CD4-positive, alpha-beta T cell (primary cell): ENCODE measurements around the gene IL17RE. TPM values are rescaled to one million over a fixed set of nuclear protein-coding genes. Genes with fewer than 3 reads are reported as not detected.
A peak's percentile ranks its signal among the peaks of the same experiment; 100 is the strongest.

Experiments used
- ATAC-seq: fragments of 200-7000 bp; cut with Tn5 transposase; one replicate; pipeline ENCODE4 v1.10.0; 2022; ENCODE audit warnings: mild to moderate bottlenecking; ENCODE audit not compliant: poor library complexity
- CTCF ChIA-PET: fragments of 350-600 bp; sonication (Branson Sonifier 250); formaldehyde crosslinking; loops from one replicate; lab custom pipeline; 2021; ENCODE audit warnings: antibody characterized with exemption, inconsistent platforms; lab: Charles Lee
- POLR2A ChIA-PET: fragments of 350-600 bp; sonication (Branson Sonifier 250); formaldehyde crosslinking; loops from one replicate; lab custom pipeline; 2021; ENCODE audit warnings: antibody characterized with exemption, inconsistent platforms; lab: Charles Lee
- DNase-seq, 14 experiments: peaks; one replicate each; pipeline ENCODE4 v3.0.0-alpha.2; 2013 to 2020; ENCODE audit warnings: mixed read lengths in 2 of 14
- H3K27ac ChIP-seq, 2 donors: one replicate each; pipeline versions ENCODE4 v1.5.1 to v1.7.0; 2013; ENCODE audit warnings: low read length in 2 of 2, low read depth in 1 of 2, mild to moderate bottlenecking in 1 of 2
- H3K27me3 ChIP-seq, 2 experiments: 1 replicate in 1 of 2; 2 replicates in 1 of 2; pipeline versions ENCODE4 v1.6.1 to v1.7.0; 2013; ENCODE audit warnings: low read length in 2 of 2, control low read depth in 1 of 2, mild to moderate bottlenecking in 1 of 2, moderate library complexity in 1 of 2; ENCODE audit not compliant: insufficient read depth in 2 of 2, control insufficient read depth in 1 of 2
- H3K36me3 ChIP-seq: one replicate; pipeline ENCODE4 v1.6.1; 2013; ENCODE audit warnings: low read length, control low read depth; ENCODE audit not compliant: insufficient read depth
- H3K4me1 ChIP-seq: one replicate; pipeline ENCODE4 v1.6.1; 2013; ENCODE audit warnings: low read length, control low read depth; ENCODE audit not compliant: insufficient read depth
- H3K4me3 ChIP-seq: one replicate; pipeline ENCODE4 v1.5.1; 2013; ENCODE audit warnings: mild to moderate bottlenecking, low read length, moderate library complexity
- H3K9me3 ChIP-seq, 2 experiments: 1 replicate in 1 of 2; 2 replicates in 1 of 2; pipeline versions ENCODE4 v1.6.1 to v1.7.0; 2013; ENCODE audit warnings: low read length in 2 of 2, mild to moderate bottlenecking in 2 of 2, control low read depth in 1 of 2, moderate library complexity in 1 of 2; ENCODE audit not compliant: control insufficient read depth in 1 of 2, insufficient read depth in 1 of 2
- H3K27ac Mint-ChIP-seq: one replicate; pipeline ENCODE4 v1.8.0; 2020; ENCODE audit warnings: mixed read lengths
- H3K27me3 Mint-ChIP-seq: one replicate; pipeline ENCODE4 v1.8.0; 2021; ENCODE audit warnings: mixed read lengths
- H3K36me3 Mint-ChIP-seq: one replicate; pipeline ENCODE4 v1.8.0; 2021; ENCODE audit warnings: low read depth, mixed read lengths
- H3K4me1 Mint-ChIP-seq: one replicate; pipeline ENCODE4 v1.8.0; 2021; ENCODE audit warnings: low read depth, mixed read lengths
- H3K4me3 Mint-ChIP-seq: one replicate; pipeline ENCODE4 v1.8.0; 2020; ENCODE audit warnings: mild to moderate bottlenecking, mixed read lengths
- H3K9me3 Mint-ChIP-seq: one replicate; pipeline ENCODE4 v1.8.0; 2020; ENCODE audit warnings: mixed read lengths
- intact Hi-C, 2 experiments: fragments of 100-400 bp; cut with DNase I in 1 of 2; cut with micrococcal nuclease in 1 of 2; formaldehyde crosslinking; loops; one replicate each; pipeline versions ENCODE4 v1.15.1 to v1.9.0; 2023 to 2025; cut with DNase I, micrococcal nuclease
- total RNA-seq, 174 experiments: library from RNA in 2 of 174; stranded (reverse) in 2 of 174; gene quantifications; one replicate each; pipeline ENCODE4 v1.2.3 and lab custom pipeline; 2021 to 2026
- TF ChIP-seq, protein P1 (sequence below): fragments of 200-600 bp; IDR thresholded peaks from one replicate; pipeline ENCODE4 v1.8.0; 2022; ENCODE audit warnings: antibody characterized with exemption, mild to moderate bottlenecking

IL17RE gene
- total RNA-seq, 2 experiments from 2014 or later, result 1.4 to 1.6 TPM

DNA sequence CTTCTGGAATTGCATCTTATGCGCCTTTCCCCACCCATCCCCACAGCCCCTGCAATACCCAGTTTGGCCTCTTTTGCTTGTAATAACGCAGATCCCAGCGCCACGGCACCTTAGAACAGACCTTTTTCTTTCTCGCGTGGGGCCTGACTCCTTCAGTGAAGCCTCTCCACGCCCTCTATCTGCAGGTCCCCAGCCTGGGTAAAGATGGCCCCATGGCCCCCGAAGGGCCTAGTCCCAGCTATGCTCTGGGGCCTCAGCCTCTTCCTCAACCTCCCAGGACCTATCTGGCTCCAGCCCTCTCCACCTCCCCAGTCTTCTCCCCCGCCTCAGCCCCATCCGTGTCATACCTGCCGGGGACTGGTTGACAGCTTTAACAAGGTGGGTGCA lies 31.6 kb downstream of the IL17RE start:
- ChIA-PET POLR2A (interaction anchor here (1.3 to 5.1 kb wide), 17 partner anchors 8 to 538 kb away, joined by 4 to 98 read pairs (median 18); partner anchors contain the start of genes EMC3, IL17RC, JAGN1 and MTMR14), CTCF (interaction anchor here (1.9 to 2.6 kb wide), 4 partner anchors 17 to 53 kb away, joined by 4 to 18 read pairs (median 13); partner anchors contain the start of genes EMC3, JAGN1 and PRRT3)
- H3K4me3 ChIP-seq, result peak overlapping the region; percentile 65
- Mint-ChIP-seq H3K4me3 (peak overlapping the region; percentile 99), H3K36me3 (peaks cover 37% of the 10 kb centered on the region), H3K27ac (peak overlapping the region; percentile 99), H3K27me3 (no peaks in the 10 kb centered on the region), H3K9me3 (no peaks in the 10 kb centered on the region), H3K4me1 (peaks cover 65% of the 10 kb centered on the region)
- ATAC-seq (peak; percentile 24), DNase-seq (peak in 10 of 14 experiments; percentile 20 to 78 (median 34))
- H3K4me1 ChIP-seq, result peaks cover 45% of the 10 kb centered on the region
- peaks cover 27% of the 10 kb centered on the region for H3K36me3 ChIP-seq
- H3K9me3 ChIP-seq, result no peaks in the 10 kb centered on the region
- H3K27me3 ChIP-seq, result no peaks in the 10 kb centered on the region
- TF ChIP-seq, protein P1, sequence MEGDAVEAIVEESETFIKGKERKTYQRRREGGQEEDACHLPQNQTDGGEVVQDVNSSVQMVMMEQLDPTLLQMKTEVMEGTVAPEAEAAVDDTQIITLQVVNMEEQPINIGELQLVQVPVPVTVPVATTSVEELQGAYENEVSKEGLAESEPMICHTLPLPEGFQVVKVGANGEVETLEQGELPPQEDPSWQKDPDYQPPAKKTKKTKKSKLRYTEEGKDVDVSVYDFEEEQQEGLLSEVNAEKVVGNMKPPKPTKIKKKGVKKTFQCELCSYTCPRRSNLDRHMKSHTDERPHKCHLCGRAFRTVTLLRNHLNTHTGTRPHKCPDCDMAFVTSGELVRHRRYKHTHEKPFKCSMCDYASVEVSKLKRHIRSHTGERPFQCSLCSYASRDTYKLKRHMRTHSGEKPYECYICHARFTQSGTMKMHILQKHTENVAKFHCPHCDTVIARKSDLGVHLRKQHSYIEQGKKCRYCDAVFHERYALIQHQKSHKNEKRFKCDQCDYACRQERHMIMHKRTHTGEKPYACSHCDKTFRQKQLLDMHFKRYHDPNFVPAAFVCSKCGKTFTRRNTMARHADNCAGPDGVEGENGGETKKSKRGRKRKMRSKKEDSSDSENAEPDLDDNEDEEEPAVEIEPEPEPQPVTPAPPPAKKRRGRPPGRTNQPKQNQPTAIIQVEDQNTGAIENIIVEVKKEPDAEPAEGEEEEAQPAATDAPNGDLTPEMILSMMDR, result no peak
- peak overlapping the region; percentile 90 to 91 for H3K27ac ChIP-seq
- intact Hi-C loops, result loop anchor here (2.0 to 10.0 kb wide), 7 partner anchors 53 to 537 kb away; partner anchors contain the start of genes EMC3 (in 1 of the 2), RPUSD3 (in 1 of the 2), SEC13 (in 1 of the 2) and SETD5 (in 1 of the 2)

DNA sequence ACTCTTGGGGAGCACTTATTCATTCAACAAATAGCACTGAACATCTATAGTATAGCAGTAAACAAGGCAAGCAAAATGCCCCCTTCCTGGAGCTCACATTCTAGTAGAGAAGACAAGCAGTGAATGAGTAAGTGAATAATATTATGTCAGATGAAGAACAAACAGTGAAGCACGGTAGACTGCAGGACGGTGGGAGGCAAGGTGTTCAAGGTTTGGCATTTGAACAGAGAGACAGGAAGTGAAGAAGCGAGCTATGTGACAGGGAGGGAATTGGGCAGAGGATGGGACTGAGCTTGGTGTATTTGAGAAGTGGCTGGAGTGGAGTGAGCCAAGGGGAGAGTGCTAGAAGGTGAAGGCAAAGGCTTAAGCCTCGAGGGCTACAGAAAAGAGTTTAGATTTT lies 32.3 kb downstream of the IL17RE start:
- TF ChIP-seq, protein P1, result no peak
- CTCF ChIA-PET, result interaction anchor here (1.9 kb wide), 1 partner anchor 17 kb away, joined by 4 read pairs; the partner anchor contains the start of gene PRRT3
- H3K9me3 Mint-ChIP-seq, result no peaks in the 10 kb centered on the region
- POLR2A ChIA-PET, result interaction anchor here (0.7 to 5.1 kb wide), 5 partner anchors 12 to 53 kb away, joined by 3 to 86 read pairs (median 18); partner anchors contain the start of genes JAGN1 and PRRT3
- peaks cover 65% of the 10 kb centered on the region for H3K4me1 Mint-ChIP-seq
- DNase-seq (no peak), ATAC-seq (no peak)
- peaks cover 37% of the 10 kb centered on the region for H3K36me3 Mint-ChIP-seq
- peaks cover 27% of the 10 kb centered on the region for H3K36me3 ChIP-seq
- no peaks in the 10 kb centered on the region for H3K9me3 ChIP-seq
- H3K4me3 ChIP-seq, result no peak overlapping the region
- intact Hi-C loops, result loop anchor here (2.0 to 10.0 kb wide), 7 partner anchors 52 to 538 kb away; partner anchors contain the start of genes EMC3 (in 1 of the 2), RPUSD3 (in 1 of the 2), SEC13 (in 1 of the 2) and SETD5 (in 1 of the 2)
- no peak overlapping the region for H3K27ac ChIP-seq
- no peaks in the 10 kb centered on the region for H3K27me3 Mint-ChIP-seq
- no peaks in the 10 kb centered on the region for H3K27me3 ChIP-seq
- H3K4me1 ChIP-seq, result peaks cover 45% of the 10 kb centered on the region
- H3K27ac Mint-ChIP-seq, result peak overlapping the region; percentile 99
- H3K4me3 Mint-ChIP-seq, result peak overlapping the region; percentile 99

- no peak overlapping the region for H3K27ac ChIP-seq
- peak overlapping the region; percentile 99 for H3K27ac Mint-ChIP-seq
- ATAC-seq (no peak), DNase-seq (no peak)
- H3K9me3 Mint-ChIP-seq, result no peaks in the 10 kb centered on the region
- intact Hi-C loops, result loop anchor here (2.0 to 10.0 kb wide), 3 partner anchors 51 to 349 kb away; partner anchors contain the start of genes EMC3 (in 1 of the 2) and VHL (in 1 of the 2)
- peaks cover 45% of the 10 kb centered on the region for H3K4me1 ChIP-seq
- POLR2A ChIA-PET, result interaction anchor here (4.1 to 5.1 kb wide), 2 partner anchors 11 to 15 kb away, joined by 66 to 86 read pairs; partner anchors contain the start of gene PRRT3
- no peaks in the 10 kb centered on the region for H3K9me3 ChIP-seq
- no peaks in the 10 kb centered on the region for H3K27me3 ChIP-seq
- H3K4me1 Mint-ChIP-seq, result peaks cover 57% of the 10 kb centered on the region
- TF ChIP-seq, protein P1, result no peak
- H3K36me3 ChIP-seq, result peaks cover 30% of the 10 kb centered on the region
- no peak overlapping the region for H3K4me3 ChIP-seq
- no peak overlapping the region for H3K4me3 Mint-ChIP-seq
- CTCF ChIA-PET, result interaction anchor here (1.9 kb wide), 1 partner anchor 15 kb away, joined by 4 read pairs; the partner anchor contains the start of gene PRRT3
- H3K36me3 Mint-ChIP-seq, result peaks cover 38% of the 10 kb centered on the region
- no peaks in the 10 kb centered on the region for H3K27me3 Mint-ChIP-seq
Observed at GRCh38 chr3:9935966-9936510, 33.4 kb downstream of the IL17RE start.
